Measurements from ENCODE around the gene WDR27. TPM values are rescaled to one million over a fixed set of nuclear protein-coding genes. Genes with fewer than 3 reads are reported as not detected.

The WDR27 gene
- total and polyA plus RNA-seq, 2 donors from 2014 or later, result 12.3 to 45.0 TPM

GRCh38 chr6:169660751-169661390 is 41.0 kb downstream of the WDR27 start:
- Histone ChIP-seq H3K9ac (ENCODE audit: low read length in 3 of 3) (no peak overlapping the region), H3K4me3 (ENCODE audit: low read length in 3 of 3) (no peak overlapping the region), H3K36me3 (ENCODE audit: control insufficient read depth in 2 of 3, insufficient read depth in 3 of 3, low read length in 3 of 3) (peaks cover 10 to 18% (median 17%) of the 10 kb centered on the region in 3 donors), H3K27ac (ENCODE audit: low read depth in 2 of 2, low read length in 2 of 2) (no peak overlapping the region), H3K27me3 (ENCODE audit: control insufficient read depth, insufficient read depth, low read length) (no peaks in the 10 kb centered on the region), H3K4me1 (ENCODE audit: control insufficient read depth in 2 of 3, insufficient read depth in 2 of 3, low read depth in 1 of 3, low read length in 3 of 3) (no peaks in the 10 kb centered on the region), H3K9me3 (ENCODE audit: control insufficient read depth in 2 of 3, insufficient read depth in 1 of 3, low read length in 3 of 3) (no peaks in the 10 kb centered on the region)
- DNase-seq (no peak), FAIRE-seq (no peak)
- no peak for TF ChIP-seq CTCF (IDR thresholded peaks at IDR 0.05; ENCODE audit: borderline replicate concordance, extremely low read depth, insufficient read depth)
- intact Hi-C loops (cut with DNase I), result no loop called here

- H3K27ac ChIP-seq (ENCODE audit: low read depth in 2 of 2, low read length in 2 of 2), result no peak overlapping the region
- TF ChIP-seq CTCF (IDR thresholded peaks at IDR 0.05; ENCODE audit: borderline replicate concordance, extremely low read depth, insufficient read depth), result no peak
- DNase-seq (no peak), FAIRE-seq (no peak)
- peaks cover 10 to 18% (median 17%) of the 10 kb centered on the region in 3 donors for H3K36me3 ChIP-seq (ENCODE audit: control insufficient read depth in 2 of 3, insufficient read depth in 3 of 3, low read length in 3 of 3)
- intact Hi-C loops (cut with DNase I), result no loop called here
- no peaks in the 10 kb centered on the region for H3K4me1 ChIP-seq (ENCODE audit: control insufficient read depth in 2 of 3, insufficient read depth in 2 of 3, low read depth in 1 of 3, low read length in 3 of 3)
- H3K9me3 ChIP-seq (ENCODE audit: control insufficient read depth in 2 of 3, insufficient read depth in 1 of 3, low read length in 3 of 3), result no peaks in the 10 kb centered on the region
- H3K9ac ChIP-seq (ENCODE audit: low read length in 3 of 3), result no peak overlapping the region
- no peak overlapping the region for H3K4me3 ChIP-seq (ENCODE audit: low read length in 3 of 3)
- H3K27me3 ChIP-seq (ENCODE audit: control insufficient read depth, insufficient read depth, low read length), result no peaks in the 10 kb centered on the region
These were observed 41.8 kb downstream of the WDR27 start for GRCh38 chr6:169659820-169660610.

DNA sequence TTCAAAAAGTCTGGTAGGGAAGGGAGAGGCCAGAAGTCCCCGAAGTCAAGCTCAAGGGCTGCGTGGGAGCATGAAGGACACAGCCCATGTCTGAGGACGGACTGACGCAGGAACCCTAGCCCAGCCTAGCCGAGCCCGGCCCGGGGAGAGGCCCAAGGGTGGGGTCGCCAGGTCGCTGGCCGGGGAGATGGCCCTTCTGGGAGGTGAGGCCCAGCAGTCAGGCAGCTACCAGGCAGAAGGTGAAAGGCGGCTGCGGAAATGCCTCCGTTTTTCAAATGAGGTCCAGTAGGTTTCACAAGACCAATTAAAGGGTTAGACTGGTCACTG is 44.6 kb downstream of the WDR27 start:
- intact Hi-C loops (cut with DNase I), result no loop called here
- DNase-seq, result no peak
- H3K4me3 ChIP-seq (ENCODE audit: low read length in 3 of 3), result no peak overlapping the region
- peaks cover 2 to 7% (median 5%) of the 10 kb centered on the region in 3 donors for H3K36me3 ChIP-seq (ENCODE audit: control insufficient read depth in 2 of 3, insufficient read depth in 3 of 3, low read length in 3 of 3)
- no peak overlapping the region for H3K27ac ChIP-seq (ENCODE audit: low read depth in 2 of 2, low read length in 2 of 2)
- H3K9ac ChIP-seq (ENCODE audit: low read length in 3 of 3), result no peak overlapping the region
- no peak for FAIRE-seq
- no peaks in the 10 kb centered on the region for H3K9me3 ChIP-seq (ENCODE audit: control insufficient read depth in 2 of 3, insufficient read depth in 1 of 3, low read length in 3 of 3)
- no peak for TF ChIP-seq CTCF (IDR thresholded peaks at IDR 0.05; ENCODE audit: borderline replicate concordance, extremely low read depth, insufficient read depth)
- no peaks in the 10 kb centered on the region for H3K27me3 ChIP-seq (ENCODE audit: control insufficient read depth, insufficient read depth, low read length)
- H3K4me1 ChIP-seq (ENCODE audit: control insufficient read depth in 2 of 3, insufficient read depth in 2 of 3, low read depth in 1 of 3, low read length in 3 of 3), result no peaks in the 10 kb centered on the region

Data from kidney (tissue), 14 donors.